WI38 (cell line): ENCODE data around the gene PLEKHH1.

ENCODE experiments used
- H3K4me3 ChIP-seq: 2 replicates; pipeline ENCODE4 v1.5.1; 2011; ENCODE audit warnings: low read depth, mild to moderate bottlenecking, control low read depth, low read length
- CTCF ChIP-seq: IDR thresholded peaks from 2 replicates; pipeline ENCODE4 v1.5.1; 2012; ENCODE audit warnings: low read depth, mild to moderate bottlenecking, control low read depth, low read length

PLEKHH1 gene

GRCh38 chr14:67515386-67516079 lies 17.6 kb upstream of the PLEKHH1 start:
- H3K4me3 ChIP-seq = peak overlapping the region; percentile 68
- TF ChIP-seq CTCF = no peak

- TF ChIP-seq CTCF = no peak
- H3K4me3 ChIP-seq = no peak overlapping the region
These were observed 16.4 kb upstream of the PLEKHH1 start for GRCh38 chr14:67516676-67517075.

GRCh38 chr14:67517083-67517482 lies 16.0 kb upstream of the PLEKHH1 start:
- H3K4me3 ChIP-seq = no peak overlapping the region
- no peak for TF ChIP-seq CTCF

GRCh38 chr14:67519406-67519805 lies 13.7 kb upstream of the PLEKHH1 start:
- no peak for TF ChIP-seq CTCF
- no peak overlapping the region for H3K4me3 ChIP-seq

- no peak for TF ChIP-seq CTCF
- no peak overlapping the region for H3K4me3 ChIP-seq
These were observed 12.6 kb upstream of the PLEKHH1 start for GRCh38 chr14:67520482-67520881.

- no peak overlapping the region for H3K4me3 ChIP-seq
- no peak for TF ChIP-seq CTCF
These were observed 10.8 kb upstream of the PLEKHH1 start for GRCh38 chr14:67522270-67522669.

- TF ChIP-seq CTCF = no peak
- no peak overlapping the region for H3K4me3 ChIP-seq
These were observed 9.1 kb upstream of the PLEKHH1 start for GRCh38 chr14:67523764-67524633.
